Measurements from ENCODE around the gene HECTD1.
"Not testable (repeated sequence)": the region's sequence is repeated elsewhere in the genome, so short reads cannot be mapped to it uniquely, and the experiment has no call there.

The HECTD1 gene

DNA sequence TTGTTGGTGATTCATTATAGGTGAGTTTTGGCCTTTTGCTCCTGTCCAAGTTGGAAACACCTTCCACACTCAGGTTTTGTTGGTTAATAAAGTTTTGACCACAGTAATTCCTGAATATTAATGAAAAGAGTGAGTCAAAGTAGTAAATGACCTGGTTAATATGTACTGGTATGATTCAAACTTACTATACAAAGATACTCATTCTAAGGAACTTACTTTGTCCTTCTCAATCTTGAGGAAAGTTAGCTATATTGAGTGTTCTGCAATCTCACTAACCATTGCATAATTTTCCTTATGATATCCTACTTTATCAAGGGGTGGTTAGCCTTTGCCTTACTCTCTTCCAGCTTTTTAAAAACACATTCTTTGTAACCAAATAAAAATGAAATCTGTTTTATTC, 20.9 kb upstream of the HECTD1 start:
- no peak for DNase-seq (ENCODE audit: low spot score)

DNA sequence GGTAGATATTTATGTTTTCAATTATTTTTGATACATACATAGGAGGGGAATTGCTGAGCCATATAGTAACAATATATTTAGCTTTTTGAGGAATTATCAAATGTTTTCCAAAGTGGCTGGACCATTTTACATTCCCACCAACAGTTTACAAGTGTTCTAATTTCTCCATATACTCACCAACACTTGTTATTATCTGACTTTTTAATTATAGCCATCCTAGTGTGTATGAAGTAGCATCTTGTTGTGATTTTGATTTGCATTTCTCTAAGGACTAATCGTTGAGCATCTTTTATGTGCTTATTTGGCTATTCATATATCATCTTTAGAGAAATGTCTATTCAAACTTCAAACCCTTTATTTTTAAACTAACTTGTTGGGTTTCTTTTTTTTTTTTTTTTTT, 17.2 kb upstream of the HECTD1 start:
- DNase-seq (ENCODE audit: low spot score) = no peak

DNA sequence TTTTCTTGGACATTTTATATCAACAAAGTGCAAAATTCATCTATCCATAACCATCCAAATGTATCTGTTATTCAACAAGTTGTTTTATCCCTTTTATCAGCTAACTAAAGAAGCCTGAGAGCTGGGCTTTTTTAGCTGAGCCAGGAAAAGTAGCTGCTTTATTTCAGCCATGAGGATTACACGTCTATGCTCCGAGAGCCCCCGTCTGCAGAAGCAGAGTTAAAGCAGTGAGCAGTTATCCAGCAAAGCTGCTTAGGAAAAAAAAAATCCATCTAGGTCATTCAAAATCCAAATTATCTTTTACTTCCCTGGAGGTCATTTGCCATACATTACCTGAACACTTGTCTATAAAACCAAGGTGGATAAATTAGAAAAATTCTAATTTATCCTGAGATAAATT, 15.7 kb upstream of the HECTD1 start:
- no peak for DNase-seq (ENCODE audit: low spot score)

DNA sequence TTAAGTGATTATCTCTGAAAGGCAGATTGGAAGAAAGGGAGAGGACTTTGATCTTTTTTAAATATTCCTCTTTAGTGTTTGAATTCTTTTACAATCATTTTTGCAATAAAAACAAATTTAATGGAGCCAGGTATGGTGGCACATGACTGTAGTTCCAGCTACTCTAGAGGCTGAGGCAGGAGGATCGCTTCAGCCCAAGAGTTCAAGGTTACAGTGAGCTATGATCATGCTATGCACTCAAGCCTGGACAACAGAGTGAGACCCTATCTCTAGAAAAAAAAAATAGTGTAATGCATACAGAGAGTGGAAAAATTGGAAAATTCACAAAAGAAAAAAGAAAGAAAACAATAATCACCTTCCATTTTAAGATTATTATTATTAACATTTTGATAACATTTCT, 15.2 kb upstream of the HECTD1 start:
- no peak for DNase-seq (ENCODE audit: low spot score)

DNA sequence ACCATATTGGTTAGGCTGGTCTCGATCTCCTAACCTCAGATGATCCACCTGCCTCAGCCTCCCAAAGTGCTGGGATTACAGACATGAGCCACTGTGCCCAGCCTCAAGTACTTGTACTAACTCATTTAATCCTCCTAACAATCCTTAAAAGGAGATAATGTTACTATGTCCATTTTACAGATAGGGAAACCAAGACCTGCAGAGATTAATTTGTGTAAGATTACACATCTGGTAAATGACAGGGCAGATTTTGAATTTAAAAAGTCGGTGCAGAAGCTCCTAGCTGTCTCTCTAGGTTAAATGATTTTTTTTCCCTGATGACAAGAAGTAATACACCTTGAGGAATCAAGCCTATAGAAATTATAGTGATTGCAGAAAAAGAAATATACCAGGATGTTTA, 13.7 kb upstream of the HECTD1 start:
- DNase-seq (ENCODE audit: low spot score) = no peak

DNA sequence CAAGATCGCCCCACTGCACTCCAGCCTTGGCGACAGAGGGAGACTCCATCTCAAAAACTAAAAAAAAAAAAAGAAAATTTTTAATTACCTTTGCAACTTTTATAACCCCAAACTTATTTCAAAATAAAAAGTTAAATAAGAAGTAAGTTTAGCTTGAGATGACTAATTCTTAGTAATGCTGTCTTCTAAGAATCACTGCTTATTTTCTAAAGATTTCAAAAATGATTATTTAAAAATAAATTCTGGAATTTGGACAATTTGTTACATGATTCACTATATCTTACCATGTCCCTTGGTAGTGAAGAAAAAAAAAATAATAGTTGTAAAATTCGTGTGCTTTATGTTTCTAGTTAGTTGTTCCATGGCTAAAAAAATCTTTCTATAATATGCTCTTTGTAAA, 11.6 kb upstream of the HECTD1 start:
- no peak for DNase-seq (ENCODE audit: low spot score)

DNA sequence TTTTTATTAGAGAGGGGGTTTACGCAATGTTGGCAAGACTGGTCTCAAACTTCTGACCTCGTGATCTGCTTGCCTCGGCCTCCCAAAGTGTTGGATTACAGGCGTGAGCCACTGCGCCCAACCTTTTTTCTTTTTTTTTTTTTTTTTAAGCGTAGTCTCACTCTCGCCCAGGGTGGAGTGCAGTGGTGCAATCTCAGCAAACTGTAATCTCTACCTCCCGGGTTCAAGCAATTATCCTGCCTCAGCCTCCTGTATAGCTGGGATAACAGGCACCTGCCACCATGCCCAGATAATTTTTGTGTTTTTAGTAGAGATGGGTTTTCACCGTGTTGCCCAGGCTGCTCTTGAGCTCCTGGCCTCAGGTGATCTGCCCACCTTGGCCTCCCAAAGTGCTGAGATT, 8.8 kb upstream of the HECTD1 start:
- no peak for DNase-seq (ENCODE audit: low spot score)

DNA sequence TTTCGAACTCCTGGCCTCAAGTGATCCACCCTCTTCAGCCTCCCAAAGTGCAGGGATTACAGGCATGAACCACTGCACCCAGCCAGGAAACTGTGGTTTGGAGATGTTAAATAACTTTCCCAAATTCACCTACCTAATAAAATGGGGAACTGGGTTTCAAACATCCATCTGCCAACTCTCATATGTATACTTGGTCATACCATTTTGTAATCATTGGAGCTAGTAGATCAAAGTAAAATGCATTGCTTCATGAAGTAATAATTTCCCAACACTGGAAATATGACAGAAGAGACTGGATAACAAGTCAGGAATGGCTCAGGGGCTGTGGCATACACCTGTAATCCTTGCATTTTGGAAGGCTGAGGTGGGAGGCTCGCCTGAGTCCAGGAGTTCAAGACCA, 5.3 kb upstream of the HECTD1 start:
- DNase-seq (ENCODE audit: low spot score) = no peak

DNA sequence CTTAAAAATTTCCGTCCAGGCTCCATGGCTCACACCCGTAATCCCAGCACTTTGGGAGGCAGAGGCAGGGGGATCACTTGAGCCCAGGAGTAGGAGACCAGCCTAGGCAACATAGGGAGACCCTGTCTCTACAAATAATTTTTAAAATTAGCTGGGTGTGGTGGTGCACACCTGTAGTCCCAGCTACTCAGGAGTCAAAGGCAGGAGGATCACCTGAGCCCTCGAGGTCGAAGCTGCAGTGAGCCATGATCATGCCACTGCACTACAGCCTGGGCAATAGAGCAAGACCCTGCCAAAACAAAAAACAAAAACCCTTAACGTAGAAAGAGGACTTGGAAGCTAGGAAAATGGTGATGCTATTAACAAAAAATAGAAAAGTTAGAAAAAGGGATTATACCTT, 2.0 kb upstream of the HECTD1 start:
- DNase-seq (ENCODE audit: low spot score) = no peak

DNA sequence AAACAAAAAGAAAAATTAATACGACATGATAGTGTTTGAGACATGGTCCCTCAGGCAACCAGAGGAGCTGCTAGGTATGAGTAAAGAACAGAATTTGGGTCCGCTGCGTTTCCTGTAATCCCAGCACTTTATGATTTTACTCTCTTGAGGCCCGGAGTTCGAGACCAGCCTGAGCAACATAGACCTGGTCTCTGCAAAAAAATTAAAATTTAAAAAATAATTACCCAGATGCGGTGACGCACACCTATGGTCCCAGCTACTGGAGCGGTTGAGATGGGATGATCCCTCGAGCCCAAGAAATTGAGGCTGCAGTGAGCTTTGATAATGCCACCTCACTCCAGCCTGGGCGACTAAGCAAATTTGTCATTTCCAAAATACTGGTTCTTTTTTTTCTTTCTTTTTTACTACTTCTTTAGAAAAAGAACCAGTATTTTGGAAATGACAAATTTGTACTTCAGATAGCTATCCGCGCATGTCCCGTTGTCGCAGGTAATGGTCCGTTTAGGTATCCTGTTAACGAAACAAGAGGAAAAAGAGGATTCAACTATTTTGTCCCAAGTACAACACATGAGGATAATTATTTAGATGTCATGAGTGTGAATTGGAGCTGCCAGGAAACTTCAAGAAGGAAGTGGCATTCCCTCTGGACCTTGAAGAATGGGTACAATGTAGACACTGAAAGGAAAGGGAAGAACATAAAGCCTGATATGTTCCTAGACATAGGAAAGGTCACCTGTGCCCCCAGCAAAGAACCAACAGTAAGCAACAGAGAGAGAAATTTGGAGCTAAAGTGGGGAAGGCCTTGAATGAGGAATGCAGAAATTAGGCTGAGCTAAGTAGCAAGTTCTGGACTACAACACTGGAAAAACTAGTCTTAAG, 1.2 kb upstream of the HECTD1 start:
- DNase-seq (ENCODE audit: low spot score) = no peak

DNA sequence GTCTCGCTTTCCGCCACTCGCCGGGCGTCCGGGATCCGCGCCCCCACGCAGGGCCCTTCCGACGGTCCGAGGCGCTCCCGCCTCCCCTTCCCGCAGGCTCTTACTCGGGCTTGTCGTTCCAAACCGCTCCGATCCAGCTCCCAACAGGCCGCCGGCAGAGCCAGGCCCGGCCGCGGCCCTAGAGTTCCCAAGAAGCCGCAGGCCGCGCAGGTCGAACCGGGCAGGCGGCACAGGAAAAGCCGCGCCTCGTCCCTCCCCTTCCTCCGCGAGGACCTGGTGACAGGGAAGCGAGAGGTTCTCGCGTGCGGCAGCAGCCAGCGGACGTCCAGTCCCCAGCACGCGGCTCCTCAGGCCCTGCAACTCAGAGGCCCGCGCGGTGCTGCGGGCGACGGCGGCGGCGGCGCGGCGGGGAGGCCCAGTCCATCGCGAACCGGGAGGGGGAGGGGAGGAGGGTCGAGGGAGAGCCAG, 272 bp downstream of the HECTD1 start:
- DNase-seq (ENCODE audit: low spot score) = no peak

DNA sequence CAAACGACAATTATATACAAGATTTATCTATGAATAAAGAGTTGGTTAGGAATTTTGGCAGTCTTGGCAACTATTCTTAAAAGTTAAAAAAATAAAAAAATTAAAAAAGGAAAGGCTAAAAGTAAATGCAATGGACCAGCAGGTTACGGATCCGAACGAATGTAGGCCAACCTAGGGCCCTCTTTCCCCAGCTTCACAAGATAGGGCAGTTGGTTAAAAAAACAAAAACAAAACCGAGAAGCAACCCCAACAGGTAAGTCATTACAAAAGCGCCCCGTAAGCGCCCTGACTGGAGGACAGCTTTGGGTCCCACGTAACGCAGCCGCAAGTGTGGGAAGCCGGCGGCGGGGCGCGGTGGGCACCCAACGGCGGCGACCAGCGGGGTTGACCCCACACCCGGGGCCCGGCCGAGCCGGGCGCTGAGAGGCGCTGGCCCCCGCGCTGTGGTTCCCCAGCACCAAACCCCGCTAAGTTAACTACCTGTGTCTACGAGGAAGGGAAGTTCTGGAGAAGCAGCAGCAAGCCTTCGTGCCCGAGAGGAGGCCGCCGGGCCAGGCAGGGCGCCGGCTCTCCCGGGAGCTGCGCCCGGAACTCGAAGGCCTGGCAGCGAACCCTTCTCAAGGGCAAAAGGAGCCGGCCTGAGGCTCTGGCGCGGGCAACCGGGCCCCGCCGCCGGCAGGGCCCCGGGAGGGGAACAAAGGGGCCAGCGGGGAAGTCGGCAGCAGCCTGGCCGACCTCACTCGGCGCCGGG, 882 bp downstream of the HECTD1 start:
- DNase-seq (ENCODE audit: low spot score) = peak; percentile 7

DNA sequence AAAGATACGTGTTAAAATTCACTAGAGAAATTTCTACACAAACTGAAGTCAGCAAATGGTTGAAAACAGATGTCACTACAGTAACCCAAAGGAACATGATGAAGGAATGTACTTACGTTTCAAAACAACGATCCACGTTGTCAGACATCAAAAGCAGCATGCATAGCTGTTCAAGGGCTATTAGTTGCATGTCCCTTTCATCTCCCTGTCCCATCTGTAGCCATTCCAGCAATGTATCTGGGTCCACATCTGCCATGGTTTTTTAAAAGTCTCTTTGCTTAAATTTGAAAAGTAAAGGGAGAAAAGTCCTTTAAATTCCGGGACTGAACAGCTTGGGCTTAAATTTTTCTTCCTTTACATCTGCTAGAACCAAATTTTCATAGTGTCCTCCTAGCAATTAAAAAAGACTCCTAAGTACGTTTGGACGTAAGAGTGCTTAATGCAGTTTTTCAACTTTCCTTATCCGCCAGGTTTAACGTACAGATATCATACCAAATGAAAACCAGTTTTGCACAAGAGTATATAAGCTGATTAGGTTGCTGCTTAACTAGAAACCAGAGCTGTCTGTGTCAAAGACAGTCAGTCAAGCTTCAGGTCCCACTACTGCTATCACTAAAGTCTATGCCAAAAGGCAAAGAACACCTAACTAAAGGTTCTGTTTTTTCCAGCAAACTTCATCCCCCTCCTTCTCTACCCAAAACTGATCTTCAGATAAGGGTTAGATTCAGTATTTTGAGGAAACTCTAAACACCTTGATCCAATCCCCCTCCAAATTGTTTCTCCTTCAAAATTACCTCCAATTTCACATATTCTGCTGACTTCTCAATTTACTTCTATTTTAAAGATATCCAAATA, 1.7 kb downstream of the HECTD1 start:
- peak; percentile 55 for DNase-seq (ENCODE audit: low spot score)

DNA sequence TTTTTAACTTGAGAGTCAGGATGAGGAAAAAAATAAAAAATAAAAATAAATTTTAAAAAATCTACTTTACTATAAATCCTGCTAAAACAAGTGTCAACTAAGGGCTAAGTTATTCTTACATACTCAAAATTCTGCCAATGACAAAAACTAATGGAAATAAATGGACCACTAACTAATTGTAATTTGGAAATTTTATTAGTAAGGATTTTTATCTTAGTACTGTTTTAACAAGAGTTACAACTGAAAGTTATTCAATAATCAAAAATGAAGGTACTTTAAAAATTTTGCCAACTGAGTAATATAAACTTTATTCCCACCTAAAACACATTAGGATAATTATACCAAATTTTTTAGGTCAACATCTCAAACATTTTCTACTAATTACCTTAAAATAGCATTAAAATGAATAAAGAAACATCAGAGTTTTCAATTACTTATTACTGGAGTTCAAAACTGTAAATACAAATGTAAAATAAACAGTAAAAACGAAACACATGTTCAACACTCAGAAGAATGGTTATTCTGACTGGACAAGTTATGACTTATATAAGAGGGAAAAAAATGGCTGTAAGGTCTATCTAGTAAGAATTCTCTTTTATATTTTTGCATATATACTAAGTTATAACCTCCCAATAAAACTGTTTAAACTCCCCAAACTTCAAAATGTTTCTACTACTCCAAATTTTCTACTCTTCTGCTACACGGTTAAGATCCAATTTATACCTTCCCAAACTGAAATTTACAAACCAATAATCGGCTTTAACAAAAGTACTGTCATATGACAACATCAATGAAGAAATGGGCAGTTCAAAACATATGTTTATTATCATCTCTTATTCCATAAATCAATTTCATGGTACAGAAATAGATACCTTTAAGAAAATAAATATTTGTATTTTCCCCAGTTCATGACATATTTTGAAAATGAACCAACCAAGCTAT, 2.7 kb downstream of the HECTD1 start:
- no peak for DNase-seq (ENCODE audit: low spot score)

DNA sequence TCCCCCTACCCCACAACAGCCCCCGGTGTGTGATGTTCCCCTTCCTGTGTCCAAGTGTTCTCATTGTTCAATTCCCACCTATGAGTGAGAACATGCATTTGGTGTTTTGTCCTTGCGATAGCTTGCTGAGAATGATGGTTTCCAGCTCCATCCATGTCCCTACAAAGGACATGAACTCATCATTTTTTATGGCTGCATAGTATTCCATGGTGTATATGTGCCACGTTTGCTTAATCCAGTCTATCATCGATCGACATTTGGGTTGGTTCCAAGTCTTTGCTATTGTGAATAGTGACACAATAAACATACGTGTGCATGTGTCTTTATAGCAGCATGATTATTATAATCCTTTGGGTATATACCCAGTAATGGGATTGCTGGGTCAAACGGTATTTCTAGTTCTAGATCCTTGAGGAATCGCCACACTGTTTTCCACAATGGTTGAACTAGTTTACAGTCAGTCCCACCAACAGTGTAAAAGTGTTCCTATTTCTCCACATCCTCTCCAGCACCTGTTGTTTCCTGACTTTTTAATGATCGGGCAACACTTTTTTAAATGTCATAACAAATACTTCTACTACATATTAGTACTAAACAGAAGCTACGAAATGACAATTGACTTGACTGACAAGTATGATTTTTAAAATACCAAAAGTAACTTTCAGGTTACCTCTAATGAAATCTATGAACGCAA, 3.5 kb downstream of the HECTD1 start:
- not testable (repeated sequence) for DNase-seq (ENCODE audit: low spot score)

DNA sequence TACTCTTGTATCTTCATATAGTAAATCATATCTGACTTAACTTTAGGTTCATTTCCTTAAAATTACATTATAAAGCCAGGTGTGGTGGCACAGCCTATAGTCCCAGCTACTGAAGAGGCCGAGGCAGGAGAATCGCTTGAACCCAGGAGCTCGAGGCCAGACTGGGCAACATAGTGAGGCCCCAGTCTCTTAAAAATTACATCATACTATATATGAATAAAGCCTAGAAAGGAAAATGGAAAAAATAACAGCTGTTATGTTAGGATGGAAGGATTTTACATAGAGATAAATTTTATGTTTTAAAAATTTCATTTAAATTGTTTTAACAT, 4.2 kb downstream of the HECTD1 start:
- no peak for DNase-seq (ENCODE audit: low spot score)

DNA sequence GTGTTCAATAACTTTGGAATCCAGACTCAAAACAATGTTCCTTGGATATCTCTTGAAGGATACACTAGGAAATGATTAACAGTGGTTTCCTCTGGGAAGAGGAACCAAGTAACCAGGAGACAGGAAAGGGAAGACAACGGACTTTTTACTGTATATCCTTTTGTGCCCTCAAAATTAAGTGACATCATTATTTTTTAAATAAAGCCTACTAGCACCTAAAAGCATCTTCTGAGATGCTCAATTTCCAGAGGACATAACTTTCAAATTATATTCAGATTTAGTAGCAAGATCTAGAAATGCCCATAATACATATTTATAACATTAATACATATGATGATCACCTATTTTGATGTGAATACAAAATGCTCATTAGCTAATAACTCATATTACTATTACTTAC, 6.5 kb downstream of the HECTD1 start:
- no peak for DNase-seq (ENCODE audit: low spot score)

DNA sequence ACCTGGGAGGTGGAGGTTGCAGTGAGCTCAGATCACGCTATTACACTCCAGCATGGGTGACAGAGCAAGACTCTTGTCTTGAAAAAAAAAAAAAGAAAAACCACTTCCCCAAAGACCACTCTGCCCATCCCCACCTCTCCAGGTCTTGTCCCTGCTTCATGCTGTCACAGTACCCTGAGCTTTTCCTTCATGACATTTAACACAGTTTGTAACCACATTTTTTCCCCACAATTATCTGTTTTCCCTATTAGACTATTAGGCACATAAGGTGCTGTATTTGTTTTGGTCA, 6.9 kb downstream of the HECTD1 start:
- no peak for DNase-seq (ENCODE audit: low spot score)

DNA sequence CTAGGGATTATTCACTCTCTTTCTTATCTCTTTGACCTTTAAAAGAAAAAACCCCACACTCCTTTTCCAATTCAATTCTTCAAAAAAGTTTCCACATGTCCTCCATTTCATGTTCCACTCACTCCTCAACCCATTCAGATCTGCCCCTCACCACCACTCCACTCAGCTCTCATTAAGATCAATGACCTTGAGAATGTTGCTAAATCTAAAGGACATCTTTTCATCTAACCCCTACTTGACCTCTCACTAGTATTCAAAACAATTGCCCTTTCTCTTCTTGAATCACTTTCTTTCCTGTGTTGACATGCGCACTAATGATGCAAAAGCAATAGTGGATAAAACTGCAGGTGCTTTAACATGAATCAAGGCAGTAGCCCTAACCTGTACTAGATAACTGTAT, 9.9 kb downstream of the HECTD1 start:
- no peak for DNase-seq (ENCODE audit: low spot score)

DNA sequence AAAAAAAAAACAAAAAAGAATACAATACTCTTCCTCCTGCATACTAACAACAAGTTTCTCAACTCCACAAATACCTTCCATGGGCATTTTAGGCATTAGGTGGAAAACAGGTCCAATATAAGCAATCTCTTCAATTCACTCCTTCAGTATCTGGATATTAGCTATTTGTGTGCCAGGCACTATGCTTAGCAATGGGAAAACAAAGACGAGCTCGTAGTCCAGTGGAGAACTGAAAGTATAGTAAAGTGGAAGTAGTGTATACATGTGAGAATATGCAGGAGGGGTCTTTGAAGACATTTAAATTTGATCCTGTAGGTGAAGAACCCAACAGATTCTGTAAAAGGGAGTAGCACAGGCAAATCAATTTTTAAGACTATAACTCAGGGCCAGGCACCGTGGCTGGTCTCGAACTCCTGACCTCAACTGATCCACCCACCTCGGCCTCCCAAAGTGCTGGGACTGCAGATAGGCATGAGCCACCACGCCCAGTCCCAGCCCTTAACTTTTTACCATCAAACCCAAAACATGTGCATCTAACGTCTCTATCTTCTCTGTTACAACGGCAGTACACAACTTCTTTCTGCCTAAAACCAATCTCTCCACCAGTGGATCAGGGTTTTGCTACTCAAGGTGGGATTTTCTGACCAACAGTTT, 10.6 kb downstream of the HECTD1 start:
- no peak for DNase-seq (ENCODE audit: low spot score)

DNA sequence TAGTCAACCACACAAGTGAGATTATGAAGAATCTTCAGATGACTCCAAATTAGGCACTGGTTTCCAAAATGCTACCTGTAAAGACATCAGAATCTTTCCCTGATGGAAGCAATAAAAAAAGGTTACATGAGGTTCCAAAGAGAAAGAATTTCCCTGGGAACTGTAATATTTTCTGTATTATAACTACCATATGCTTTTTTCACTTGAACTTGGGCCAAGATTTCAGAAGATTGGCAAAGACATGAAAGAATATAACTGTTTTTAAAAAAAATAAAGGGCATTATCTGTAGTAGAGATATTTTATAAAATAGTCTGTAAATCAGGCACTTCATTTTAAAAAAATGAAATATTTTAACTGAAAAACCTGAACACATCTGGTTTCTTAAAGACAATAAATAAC, 12.9 kb downstream of the HECTD1 start:
- no peak for DNase-seq (ENCODE audit: low spot score)

Data from AG08395 (cell line).